ENCODE results near the gene SLC8A1.

Gene SLC8A1

DNA sequence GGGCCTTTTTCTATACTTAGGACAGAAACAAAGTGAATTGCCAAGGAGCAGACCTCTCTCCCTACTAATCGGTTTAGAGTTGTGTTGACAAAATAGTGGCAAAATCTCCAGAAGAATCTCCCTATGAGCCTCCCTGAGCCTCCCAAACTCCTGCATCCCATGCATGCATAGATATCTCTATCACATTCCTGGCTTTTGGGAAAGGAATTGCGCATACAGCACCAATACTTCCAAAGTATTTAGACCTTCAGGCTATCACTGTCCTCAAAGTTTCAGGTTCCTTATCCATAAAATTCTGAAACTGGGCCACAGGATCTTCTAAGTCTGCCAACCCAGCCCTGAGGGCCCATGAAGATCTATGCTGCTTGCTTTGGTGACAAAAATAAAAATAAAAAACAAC is 152.1 kb downstream of the SLC8A1 start:
- no peak for DNase-seq

DNA sequence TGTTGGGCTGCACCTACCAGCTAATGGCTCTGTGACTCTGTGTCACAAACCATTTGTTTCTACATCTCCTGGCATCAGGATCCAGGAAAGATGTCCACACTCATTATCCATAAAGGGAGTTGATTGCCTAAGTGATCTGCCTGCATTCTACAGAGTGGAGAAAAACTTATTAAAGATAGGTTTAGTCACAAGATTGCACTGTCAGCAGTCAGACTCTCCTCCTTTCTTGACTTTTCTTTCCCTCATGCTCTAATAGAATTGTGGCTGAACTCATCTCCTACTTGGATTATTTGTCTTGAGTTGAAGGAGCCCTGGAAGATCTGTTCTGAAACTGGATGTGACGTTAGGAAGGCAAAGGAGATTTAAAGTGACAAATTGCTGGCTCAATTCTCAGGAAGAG is 152.7 kb downstream of the SLC8A1 start:
- DNase-seq = no peak

DNA sequence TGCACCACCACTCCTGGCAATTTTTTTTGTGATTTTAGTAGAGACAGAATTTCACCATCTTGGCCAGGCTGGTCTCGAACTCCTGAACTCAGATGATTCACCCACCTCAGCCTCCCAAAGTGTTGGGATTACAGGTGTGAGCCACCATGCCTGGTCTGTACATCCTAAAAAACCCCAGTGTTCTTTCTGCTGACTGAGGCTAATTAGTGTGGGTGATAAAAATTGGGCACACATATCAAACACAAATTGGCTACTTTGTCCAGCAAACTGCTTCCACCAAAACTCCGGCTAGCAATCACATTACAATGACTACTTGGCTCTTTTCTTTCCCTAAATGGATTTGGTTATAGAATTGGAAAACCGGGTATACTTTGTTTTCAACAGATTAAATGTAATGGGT is 153.9 kb downstream of the SLC8A1 start:
- no peak for DNase-seq

DNA sequence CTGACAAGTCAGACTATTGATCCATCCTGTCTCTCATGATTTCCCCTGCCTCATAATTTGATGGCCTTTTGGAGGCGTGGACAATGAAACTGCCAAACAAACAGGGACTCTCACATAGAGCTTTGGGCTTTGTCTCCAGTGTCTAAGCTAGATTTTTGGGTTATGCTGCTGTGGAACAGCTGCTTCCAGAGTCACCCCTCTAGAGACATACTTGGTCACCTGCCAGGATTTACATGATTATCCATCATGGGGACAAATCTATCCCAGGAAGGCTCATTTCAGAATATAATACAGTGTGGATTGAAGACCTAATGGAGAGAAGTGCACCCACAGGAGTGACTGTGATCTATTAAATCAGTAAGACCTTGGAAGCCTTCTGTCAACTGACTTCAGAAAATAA is 159.6 kb downstream of the SLC8A1 start:
- no peak for DNase-seq

DNA sequence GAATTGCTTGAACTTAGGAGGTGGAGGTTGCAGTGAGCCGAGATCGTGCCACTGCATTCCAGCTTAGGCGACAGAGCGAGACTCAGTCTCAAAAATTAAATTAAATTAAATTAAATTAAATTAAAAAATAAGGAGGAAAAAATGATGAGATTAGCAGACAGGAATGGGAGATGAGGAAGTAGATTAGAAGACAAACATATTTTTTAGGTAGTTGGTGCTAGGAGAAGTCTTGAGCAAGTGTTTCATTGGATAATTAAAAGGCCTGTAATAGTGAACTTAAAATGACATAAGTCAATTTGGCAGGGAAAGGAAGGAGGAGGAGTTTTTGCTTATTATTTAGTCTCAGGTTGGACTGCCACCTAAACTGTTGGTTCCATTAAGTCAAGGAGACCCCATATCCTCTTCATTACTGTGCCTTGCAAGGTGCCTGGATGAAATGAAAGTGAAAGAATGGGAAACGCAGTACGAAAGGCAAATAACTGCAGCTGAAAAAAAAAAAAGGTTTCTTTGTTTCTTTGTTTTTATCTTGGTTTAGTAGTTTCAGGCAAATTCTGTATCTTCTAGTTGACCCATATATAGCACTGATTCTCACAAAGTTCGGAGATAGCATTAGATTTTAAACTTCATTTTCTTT is 162.0 kb downstream of the SLC8A1 start:
- DNase-seq = no peak

DNA sequence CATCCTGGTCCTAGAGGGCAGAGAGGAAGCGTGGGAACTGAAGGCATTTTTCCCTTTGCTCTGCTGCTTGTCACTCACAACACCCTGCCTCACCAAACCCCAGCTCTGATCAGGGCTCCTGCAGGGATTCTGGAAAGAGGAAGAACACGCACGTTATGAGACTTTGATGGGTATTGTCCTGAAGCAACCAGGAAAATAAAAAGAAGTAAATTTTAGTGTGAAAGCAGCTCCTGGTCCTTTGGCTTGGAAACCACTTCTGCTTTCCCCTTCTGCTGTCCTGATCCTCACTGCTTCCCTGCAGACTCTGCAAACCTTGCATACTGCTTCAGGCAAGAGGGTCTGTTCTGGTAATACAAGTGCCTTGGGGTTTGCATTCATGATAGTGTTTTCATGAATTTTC is 164.1 kb downstream of the SLC8A1 start:
- DNase-seq = no peak

DNA sequence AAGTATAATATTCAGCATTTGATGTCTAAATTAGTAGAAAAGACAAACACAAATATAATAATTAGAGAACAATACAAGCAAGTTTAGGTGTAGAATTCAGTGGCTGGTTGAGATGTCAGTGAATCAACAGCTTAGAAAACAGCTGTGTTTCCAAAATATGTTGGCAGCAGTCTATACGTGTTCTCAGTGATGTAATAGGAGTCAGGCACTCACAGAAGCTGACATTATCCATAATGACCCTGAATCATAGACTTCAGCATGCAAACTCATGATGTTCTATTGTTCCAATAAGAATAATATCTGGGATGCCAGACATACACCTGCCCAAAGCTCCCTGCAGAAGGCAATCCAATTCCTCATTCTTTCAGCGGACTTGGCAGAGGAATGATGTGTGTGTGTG is 164.7 kb downstream of the SLC8A1 start:
- no peak for DNase-seq

DNA sequence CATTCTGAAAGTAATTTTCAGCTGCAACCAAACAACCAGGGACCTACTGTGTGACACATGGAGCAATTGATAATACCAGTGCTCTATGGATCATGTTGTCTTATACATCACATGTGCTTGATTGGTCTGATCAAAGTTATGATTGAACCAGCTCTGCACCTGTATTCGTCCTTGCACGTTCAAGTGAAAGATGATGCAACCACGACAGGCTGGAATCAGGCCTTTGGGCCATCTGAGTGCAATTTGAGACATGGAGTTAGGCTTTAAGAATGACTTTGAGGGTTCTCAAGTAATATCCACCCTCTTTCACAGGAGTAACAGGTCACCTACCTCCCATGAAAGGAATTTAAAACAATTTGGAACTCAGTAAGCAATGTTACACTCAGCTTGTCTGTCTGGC is 165.2 kb downstream of the SLC8A1 start:
- DNase-seq = no peak

DNA sequence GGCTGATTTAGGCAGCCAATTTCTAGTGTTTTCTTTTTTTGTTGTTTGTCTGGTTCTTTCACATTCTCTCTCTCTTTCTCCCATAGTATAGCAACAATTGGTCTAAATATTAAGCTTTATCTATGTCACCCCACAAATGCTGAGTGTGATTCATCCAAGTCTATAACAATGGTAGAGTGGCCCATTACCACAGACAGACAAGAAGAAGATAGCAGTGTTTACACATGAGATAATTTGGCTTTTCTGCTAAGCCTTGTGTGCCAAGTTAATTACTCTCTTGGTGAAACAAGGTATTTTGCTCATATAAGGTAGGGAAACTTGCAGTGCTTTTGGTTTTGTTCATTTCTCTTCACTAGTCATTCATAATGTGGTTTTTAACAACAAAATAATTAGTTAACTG is 166.5 kb downstream of the SLC8A1 start:
- no peak for DNase-seq

DNA sequence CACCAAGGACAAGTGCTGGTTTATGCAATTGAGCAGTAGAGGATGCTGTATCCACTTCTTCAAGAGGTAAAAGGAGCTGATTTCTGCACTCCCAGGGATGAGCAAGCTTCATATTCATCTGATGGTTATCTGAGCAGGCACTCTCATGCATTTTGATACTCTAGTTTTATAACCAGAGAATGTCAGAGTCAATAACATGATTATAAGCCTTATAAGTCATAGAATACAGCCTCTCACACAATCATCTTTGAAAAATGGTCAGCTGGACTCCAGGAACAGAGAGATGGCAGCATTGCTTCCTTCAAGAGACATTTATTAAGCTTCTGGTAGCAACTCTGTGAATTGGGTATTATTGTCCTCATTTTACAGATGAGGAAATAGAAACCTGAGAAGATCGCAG is 167.1 kb downstream of the SLC8A1 start:
- no peak for DNase-seq

DNA sequence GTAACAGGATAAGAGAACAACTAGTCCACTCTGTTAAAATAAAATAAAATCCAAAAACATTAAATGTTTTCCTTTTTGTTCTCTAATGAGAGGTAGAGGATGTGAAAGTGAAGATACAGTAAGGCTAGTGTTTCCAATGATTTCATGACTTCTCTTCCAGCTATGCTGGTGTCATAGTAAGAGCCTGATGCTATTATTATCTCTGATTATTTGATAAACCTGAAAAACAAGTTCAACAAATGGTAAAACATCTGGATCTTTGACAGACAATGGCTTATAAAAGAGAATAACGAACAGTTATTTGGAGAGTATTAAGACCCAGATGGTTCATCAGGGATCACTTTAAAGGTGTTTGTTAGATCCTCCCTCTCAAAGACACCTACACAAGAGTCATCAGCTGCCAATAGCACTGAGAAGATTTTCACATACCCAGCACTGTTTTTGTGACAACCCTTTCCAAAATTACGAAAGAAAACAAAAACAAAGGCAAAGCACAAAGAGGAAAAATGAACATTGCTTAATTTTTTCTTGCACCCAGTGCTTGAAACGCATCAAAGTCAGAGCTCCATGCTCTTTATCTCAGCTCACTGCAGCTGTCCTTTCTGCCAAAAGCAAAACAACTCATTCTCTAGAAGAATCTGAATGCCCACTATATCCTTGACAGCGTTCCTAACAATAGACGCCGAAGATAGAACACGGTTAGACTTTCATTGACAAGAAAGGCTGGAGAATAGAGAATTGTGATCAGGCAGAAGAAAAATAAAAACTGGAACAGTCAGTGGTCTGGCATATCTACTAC is 168.6 kb downstream of the SLC8A1 start:
- DNase-seq = peak in 1 of 2 donors; percentile 33

DNA sequence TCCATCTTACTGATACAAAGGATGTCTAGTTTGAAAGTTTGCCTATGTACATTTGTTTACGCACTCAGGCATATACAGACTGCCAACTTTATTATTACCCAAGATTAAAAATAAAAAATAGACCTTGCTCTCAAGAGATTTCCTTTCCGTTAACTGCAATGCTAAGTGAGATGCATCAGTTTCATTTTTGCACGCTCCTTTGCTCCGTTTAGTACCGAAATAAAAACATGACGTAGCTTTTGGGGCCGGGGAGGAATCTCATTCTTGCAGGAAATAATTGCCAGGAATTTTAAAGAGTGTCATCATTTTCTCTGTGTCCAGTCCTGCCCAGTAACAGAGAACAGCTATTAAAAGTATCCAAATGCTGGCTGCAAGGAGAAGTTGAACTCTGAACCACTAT is 169.5 kb downstream of the SLC8A1 start:
- no peak for DNase-seq

DNA sequence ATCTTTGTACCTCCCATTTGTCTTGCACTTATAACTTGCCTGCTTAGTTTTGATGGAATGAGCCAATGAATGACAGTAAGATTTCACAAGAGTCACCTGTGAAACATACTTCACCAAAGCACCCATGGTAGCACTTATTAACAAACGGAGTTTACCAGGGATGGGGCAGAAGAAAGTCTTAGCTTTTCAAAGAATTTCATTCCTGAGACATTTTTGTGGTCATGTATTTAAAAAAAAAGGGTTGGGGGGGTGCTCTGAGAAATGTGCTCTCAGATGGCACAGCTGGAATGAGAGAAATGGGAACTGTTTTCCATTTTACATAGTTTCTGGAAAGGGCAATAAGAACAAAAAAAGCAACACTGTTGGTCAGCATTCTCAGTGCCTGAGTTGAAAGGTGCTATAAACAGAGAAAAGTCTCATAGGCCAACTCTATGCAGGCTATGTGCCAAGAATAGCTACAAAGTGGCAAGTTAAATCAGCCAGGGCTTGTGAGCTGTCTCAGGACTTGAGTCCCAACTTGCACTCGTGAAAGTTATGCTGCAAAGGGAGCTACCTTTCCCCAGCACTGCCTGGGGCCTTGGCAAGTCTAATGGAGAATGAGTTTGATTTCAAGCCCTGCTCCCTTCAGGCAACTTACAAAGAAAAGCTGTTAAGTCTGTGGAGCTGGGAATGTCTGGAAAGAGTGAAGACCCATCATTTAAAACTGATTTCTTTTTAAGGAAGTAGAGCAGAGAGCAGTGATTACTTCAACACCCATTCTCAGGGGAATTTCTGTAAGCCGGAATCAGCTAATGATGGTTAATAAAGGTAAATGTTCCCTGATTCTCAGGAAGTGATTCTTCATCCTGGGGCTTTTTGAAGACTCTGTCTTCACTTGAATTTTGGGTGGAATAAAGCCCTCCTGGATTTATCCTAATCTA is 170.6 kb downstream of the SLC8A1 start:
- DNase-seq = no peak

DNA sequence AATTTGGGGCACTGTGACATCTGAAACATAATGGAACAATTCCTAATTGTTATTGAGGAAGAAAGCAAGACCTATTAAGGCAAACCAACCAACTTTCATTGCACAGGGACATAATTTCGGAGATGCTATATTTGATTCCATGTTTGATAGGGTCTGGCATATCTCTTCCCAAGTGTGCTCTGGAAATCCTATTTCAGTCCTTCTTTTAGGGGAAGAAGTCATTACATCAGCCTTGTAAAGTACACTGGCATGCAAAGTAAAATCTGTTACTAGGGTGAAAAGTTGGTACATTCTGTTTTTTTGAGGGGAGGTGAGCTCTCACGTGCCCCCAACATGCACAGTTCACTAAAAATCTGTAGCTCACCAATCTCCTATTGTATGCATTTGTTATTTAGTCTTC is 172.4 kb downstream of the SLC8A1 start:
- no peak for DNase-seq

DNA sequence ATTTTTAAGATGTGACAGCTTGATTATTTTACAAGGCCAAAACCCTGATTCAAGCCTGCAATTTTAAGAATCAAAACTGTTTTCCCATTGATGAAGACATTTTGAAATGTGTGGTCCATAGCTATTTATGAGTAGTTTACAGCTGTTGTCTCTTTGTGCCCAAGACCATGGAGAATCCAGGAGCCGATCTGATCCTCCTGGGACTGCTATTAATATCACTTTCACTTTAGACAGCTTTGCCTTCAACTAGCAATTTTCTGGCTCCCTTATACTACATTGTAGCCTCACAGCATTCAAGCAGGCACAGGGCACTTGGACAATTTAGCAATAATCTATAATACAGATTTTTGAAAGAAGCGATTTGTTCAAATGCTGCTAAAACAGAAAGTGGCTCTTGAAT is 172.9 kb downstream of the SLC8A1 start:
- no peak for DNase-seq

DNA sequence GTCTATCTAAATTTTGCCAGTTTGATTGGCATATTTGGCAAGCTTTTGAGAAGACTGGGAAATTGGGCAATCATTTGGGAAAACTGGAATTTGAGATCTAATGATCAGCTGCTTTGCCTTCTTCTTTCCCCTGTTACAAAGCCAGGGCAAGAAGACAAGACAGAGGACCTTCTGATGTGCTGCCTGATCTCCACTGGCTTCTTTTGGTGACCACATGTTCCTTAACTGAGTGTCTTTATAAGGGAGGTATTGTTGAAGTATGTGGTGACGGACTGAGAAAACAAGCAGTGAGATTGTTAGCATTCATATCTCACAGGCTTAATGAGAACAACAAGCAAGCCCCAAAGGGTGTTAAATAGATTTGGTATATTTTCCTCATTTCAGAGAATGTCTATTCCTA is 175.8 kb downstream of the SLC8A1 start:
- DNase-seq = no peak

DNA sequence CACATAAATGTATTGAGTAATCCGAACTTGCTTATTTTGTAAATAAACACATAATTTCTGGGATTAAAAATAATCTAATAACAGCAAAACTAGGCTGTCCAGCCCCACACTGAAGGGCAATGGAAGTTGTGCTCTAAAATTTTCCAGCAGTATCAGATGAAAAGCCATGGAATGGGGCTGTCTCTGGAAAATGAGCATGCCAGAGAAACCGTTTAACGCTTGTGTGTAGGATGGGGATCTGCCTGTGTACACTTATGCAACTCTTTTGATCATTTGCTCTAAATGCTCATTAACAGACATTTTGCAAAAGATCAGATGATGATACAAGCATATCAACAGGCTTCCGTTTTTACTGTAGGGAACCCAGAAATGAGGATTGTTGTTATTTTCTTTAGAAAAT is 177.6 kb downstream of the SLC8A1 start:
- DNase-seq = no peak

DNA sequence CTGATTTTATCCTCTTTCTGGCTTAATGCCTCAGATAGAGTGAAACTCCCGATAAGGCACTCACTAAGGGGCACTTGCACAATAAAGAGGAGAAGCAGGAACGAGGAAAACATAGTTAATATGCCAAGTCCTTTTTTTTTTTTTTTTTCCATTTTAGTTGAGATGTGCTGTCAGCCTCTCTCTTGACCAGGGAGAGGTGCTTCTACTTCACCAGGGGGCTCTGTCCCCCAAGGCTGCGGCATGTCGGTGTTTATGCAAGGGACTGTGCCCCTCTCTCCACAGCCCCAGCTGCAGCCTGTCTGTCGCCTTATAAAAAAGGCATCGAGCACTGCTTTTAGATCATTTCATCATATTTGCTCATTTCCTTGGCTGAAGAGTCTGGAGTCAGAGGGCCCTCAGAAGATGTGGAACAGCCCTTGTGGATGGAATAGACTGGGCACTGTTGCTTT is 178.1 kb downstream of the SLC8A1 start:
- DNase-seq = no peak

DNA sequence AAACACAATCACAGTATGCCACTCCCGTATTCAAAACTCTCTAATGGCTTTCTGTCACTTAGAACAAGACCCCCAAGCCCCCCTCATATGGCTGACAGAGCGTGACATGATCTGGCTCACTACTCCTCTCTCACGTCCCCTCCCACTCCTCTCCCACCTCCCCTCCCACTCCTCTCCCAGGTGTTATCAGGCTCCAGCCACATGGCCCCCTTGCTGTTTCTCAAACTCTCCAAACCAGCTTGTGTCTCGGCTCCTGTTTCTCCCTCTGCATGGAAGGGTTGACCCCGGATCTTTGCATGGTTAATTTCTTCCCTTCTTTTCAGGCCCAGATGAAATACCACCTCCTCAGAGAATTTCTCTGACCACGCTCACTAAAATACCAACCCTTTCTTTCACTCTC is 180.8 kb downstream of the SLC8A1 start:
- no peak for DNase-seq

DNA sequence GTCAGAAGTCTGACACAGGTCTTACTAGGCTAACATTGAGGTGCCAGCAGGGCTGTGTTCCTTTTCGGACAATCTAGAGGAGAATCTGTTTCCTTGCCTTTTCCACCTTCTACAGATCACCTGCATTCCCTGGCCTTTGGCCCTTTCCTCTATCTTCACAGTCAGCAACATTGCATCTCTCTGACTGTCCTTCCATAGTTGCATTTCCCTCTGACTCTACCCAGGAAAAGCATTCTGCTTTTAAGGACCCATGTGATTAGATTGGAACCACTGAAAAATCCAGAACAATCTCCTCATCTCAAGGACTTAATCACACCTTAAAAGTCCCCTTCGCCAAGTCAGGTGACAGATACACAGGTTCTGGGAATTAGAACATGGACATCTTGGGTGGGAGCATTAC is 181.5 kb downstream of the SLC8A1 start:
- DNase-seq = no peak

DNA sequence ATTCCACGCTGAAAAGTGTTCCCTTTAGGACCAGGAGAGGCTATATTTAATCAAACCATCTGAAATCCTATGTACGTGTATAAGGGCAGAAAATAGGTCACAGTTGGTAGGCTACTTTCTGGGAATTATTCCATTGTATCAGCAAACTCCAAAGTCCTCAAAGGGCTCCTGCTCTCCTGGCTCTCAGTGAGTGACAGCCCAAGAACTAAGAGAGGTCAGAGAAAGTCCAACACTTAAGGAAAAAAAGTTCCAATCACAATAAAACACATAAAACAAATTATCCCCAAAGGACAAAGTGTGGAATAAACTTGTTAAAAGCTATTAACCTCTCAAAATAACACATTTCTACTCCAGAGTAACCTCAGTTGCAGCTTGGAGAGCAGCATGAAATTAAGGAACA is 183.3 kb downstream of the SLC8A1 start:
- DNase-seq = no peak

DNA sequence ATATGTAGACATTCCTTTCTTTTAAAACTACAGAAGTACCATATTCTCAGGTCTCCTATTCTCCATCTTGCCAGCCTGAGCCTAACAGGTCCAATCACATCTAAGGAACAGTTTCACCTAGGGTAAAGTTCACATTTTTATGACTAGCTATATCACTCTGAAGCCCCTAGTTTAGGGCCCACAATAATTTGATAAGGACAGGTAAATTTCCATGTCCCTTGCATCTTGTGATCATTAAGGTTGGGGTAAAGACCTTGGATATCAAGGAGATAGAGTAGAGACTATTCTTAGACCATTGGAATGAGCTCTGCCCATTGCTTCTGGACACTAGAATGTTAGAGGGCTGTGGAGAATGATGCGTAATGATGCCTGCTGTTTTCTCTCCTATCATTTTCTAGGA is 185.7 kb downstream of the SLC8A1 start:
- no peak for DNase-seq

DNA sequence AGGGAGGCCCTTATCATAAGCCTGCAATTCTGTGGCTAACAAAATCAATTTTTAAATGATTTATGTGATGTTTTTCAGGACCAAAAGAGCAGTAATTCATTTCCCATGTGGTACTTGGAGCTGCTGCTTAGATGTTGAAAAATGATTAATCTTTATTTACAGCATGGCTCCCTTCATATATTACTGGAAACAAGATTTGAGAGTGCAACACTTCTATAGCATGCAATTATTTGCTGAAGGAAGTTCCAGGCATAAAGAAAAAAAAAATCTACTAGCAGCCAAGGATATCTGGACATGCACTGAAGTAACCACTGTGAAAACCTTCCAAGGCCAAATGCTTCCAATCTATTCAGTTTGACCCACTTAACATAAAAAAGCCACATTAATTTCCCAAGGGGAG is 186.3 kb downstream of the SLC8A1 start:
- no peak for DNase-seq

DNA sequence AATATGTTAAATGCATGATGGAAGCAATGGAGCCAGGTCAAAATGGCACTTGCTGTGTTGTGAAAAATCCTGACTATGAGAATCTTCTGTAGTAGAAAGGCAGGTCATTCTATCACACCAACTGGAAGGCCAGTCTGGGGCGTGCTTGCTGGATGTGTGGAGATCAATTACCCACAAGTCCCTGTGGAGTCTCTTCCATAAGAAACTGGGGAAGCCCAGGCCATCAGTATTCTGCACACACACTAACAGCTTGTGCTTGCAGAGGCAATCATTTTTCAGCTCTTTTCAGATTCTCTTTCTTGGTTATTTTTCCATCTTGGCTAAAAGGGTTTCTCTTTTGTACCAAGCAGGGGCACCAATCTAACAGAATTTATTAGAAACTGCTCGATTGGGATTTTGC is 190.8 kb downstream of the SLC8A1 start:
- DNase-seq = no peak
